H9 (cell line): ENCODE results near the gene TK1. TPM values are rescaled to one million over a fixed set of nuclear protein-coding genes. Genes with fewer than 3 reads are reported as not detected.

Experiments used
- DNase-seq: peaks from one replicate; pipeline ENCODE4 v3.0.0-alpha.2; 2017
- H2AFZ ChIP-seq: one replicate; pipeline ENCODE4 v1.6.1; 2013; ENCODE audit warnings: mild to moderate bottlenecking, low read length, control low read depth, moderate library complexity
- H2AK5ac ChIP-seq: 2 replicates; pipeline ENCODE4 v1.6.1; 2013; ENCODE audit warnings: low read length, control low read depth, mixed read lengths; ENCODE audit not compliant: insufficient read length
- H2BK120ac ChIP-seq: one replicate; pipeline ENCODE4 v1.6.1; 2013; ENCODE audit warnings: low read depth, mild to moderate bottlenecking, low read length, control low read depth, inconsistent platforms; ENCODE audit not compliant: poor library complexity, severe bottlenecking
- H2BK12ac ChIP-seq: 2 replicates; pipeline ENCODE4 v1.6.1; 2013; ENCODE audit warnings: low read length, control low read depth, mixed read lengths, low read depth; ENCODE audit not compliant: insufficient read length
- H2BK15ac ChIP-seq: 2 replicates; pipeline ENCODE4 v1.6.1; 2013; ENCODE audit warnings: low read depth, low read length, control low read depth
- H2BK20ac ChIP-seq: one replicate; pipeline ENCODE4 v1.6.1; 2013; ENCODE audit warnings: low read depth, mild to moderate bottlenecking, low read length, control low read depth, inconsistent platforms; ENCODE audit not compliant: poor library complexity, severe bottlenecking
- H2BK5ac ChIP-seq: 2 replicates; pipeline ENCODE4 v1.6.1; 2013; ENCODE audit warnings: low read length, control low read depth, mixed read lengths; ENCODE audit not compliant: insufficient read length
- H3K14ac ChIP-seq: 2 replicates; pipeline ENCODE4 v1.6.1; 2013; ENCODE audit warnings: low read length, control low read depth; ENCODE audit not compliant: insufficient read depth
- H3K18ac ChIP-seq: 2 replicates; pipeline ENCODE4 v1.6.1; 2013; ENCODE audit warnings: low read depth, mild to moderate bottlenecking, mixed read lengths, low read length, control low read depth; ENCODE audit not compliant: insufficient read length
- H3K23ac ChIP-seq: 2 replicates; pipeline ENCODE4 v1.6.1; 2013; ENCODE audit warnings: low read length, control low read depth, mixed read lengths, low read depth; ENCODE audit not compliant: insufficient read length
- H3K23me2 ChIP-seq: 2 replicates; pipeline ENCODE4 v1.6.1; 2013; ENCODE audit warnings: low read depth, mild to moderate bottlenecking, mixed read lengths, low read length, control low read depth; ENCODE audit not compliant: insufficient read length, poor library complexity, severe bottlenecking
- H3K27ac ChIP-seq: 2 replicates; pipeline ENCODE4 v1.5.1; 2013; ENCODE audit warnings: low read length, control low read depth, mixed read lengths, low read depth; ENCODE audit not compliant: insufficient read length
- H3K27me3 ChIP-seq: 2 replicates; pipeline ENCODE4 v1.6.1; 2013; ENCODE audit warnings: low read length, control low read depth, inconsistent platforms; ENCODE audit not compliant: insufficient read depth
- H3K4ac ChIP-seq: 2 replicates; pipeline ENCODE4 v1.6.1; 2013; ENCODE audit warnings: low read depth, mild to moderate bottlenecking, control low read depth, inconsistent platforms, low read length, moderate library complexity
- H3K4me1 ChIP-seq: 2 replicates; pipeline ENCODE4 v1.6.1; 2013; ENCODE audit warnings: low read length, control low read depth, inconsistent platforms; ENCODE audit not compliant: insufficient read depth
- H3K4me2 ChIP-seq: 2 replicates; pipeline ENCODE4 v1.6.1; 2013; ENCODE audit warnings: low read length, control low read depth, mixed read lengths; ENCODE audit not compliant: insufficient read length, insufficient read depth
- H3K56ac ChIP-seq: 2 replicates; pipeline ENCODE4 v1.6.1; 2013; ENCODE audit warnings: low read depth, mild to moderate bottlenecking, mixed read lengths, low read length, control low read depth; ENCODE audit not compliant: insufficient read length
- H3K79me1 ChIP-seq: 2 replicates; pipeline ENCODE4 v1.6.1; 2013; ENCODE audit warnings: low read depth, mild to moderate bottlenecking, moderate library complexity, low read length, control low read depth, inconsistent platforms; ENCODE audit not compliant: insufficient read depth, poor library complexity, severe bottlenecking
- H3K79me2 ChIP-seq: 2 replicates; pipeline ENCODE4 v1.6.1; 2013; ENCODE audit warnings: low read length, control low read depth, inconsistent platforms; ENCODE audit not compliant: insufficient read depth
- H3K9ac ChIP-seq: 2 replicates; pipeline ENCODE4 v1.6.1; 2013; ENCODE audit warnings: low read length, control low read depth, mixed read lengths; ENCODE audit not compliant: insufficient read length; ENCODE audit errors: extremely low read depth
- H3K9me3 ChIP-seq: one replicate; pipeline ENCODE4 v1.6.1; 2013; ENCODE audit warnings: low read depth, low read length, inconsistent platforms; ENCODE audit not compliant: control insufficient read depth
- H3T11ph ChIP-seq: one replicate; pipeline ENCODE4 v1.6.1; 2013; ENCODE audit warnings: mild to moderate bottlenecking, low read length, control low read depth, inconsistent platforms
- H4K20me1 ChIP-seq: one replicate; pipeline ENCODE4 v1.6.1; 2013; ENCODE audit not compliant: control insufficient read depth, insufficient read length, insufficient read depth
- H4K5ac ChIP-seq: 2 replicates; pipeline ENCODE4 v1.6.1; 2013; ENCODE audit warnings: low read depth, mild to moderate bottlenecking, mixed read lengths, low read length, control low read depth; ENCODE audit not compliant: insufficient read length
- H4K8ac ChIP-seq: replicated peaks from 2 replicates; pipeline ENCODE4 v1.6.1; 2013; ENCODE audit warnings: low read length, control low read depth, mixed read lengths, low read depth; ENCODE audit not compliant: insufficient read length
- H4K91ac ChIP-seq: 2 replicates; pipeline ENCODE4 v1.6.1; 2013; ENCODE audit warnings: low read depth, mild to moderate bottlenecking, moderate library complexity, mixed read lengths, low read length, control low read depth; ENCODE audit not compliant: insufficient read length
- H3K27ac Mint-ChIP-seq, 3 experiments: 2 replicates in 2 of 3; 3 replicates in 1 of 3; pipeline ENCODE4 v1.8.0; 2020 to 2021; ENCODE audit warnings: mixed read lengths in 3 of 3, mild to moderate bottlenecking in 1 of 3, moderate library complexity in 1 of 3
- H3K27me3 Mint-ChIP-seq: 2 replicates; pipeline ENCODE4 v1.8.0; 2021; ENCODE audit warnings: low read depth, mild to moderate bottlenecking, moderate library complexity, mixed read lengths
- H3K36me3 Mint-ChIP-seq, 3 experiments: 2 replicates in 2 of 3; 3 replicates in 1 of 3; pipeline ENCODE4 v1.8.0; 2020 to 2021; ENCODE audit warnings: low read depth in 3 of 3, mixed read lengths in 3 of 3; ENCODE audit not compliant: insufficient read depth in 1 of 3
- H3K4me1 Mint-ChIP-seq, 2 experiments: 2 replicates each; pipeline ENCODE4 v1.8.0; 2020; ENCODE audit warnings: mixed read lengths in 2 of 2
- H3K4me3 Mint-ChIP-seq, 2 experiments: 2 replicates in 1 of 2; 3 replicates in 1 of 2; pipeline ENCODE4 v1.8.0; 2020 to 2021; ENCODE audit warnings: mild to moderate bottlenecking in 2 of 2, mixed read lengths in 2 of 2, moderate library complexity in 1 of 2
- H3K9me3 Mint-ChIP-seq, 2 experiments: 2 replicates in 1 of 2; 3 replicates in 1 of 2; pipeline ENCODE4 v1.8.0; 2020; ENCODE audit warnings: mild to moderate bottlenecking in 2 of 2, mixed read lengths in 2 of 2, moderate library complexity in 1 of 2
- WGBS: extraction: QIAGEN DNeasy Blood & Tissue Kit; methylation state at CpG from one replicate; pipeline ENCODE4 v1.1.7; 2013; ENCODE audit warnings: missing lambda C conversion rate, low lambda C conversion rate, mixed read lengths; ENCODE audit not compliant: insufficient read length; ENCODE audit errors: extremely low coverage; 5-methylcytosine and 5-hydroxymethylcytosine counted together
- total RNA-seq: library from RNA; stranded (reverse); gene quantifications from 2 replicates; pipeline ENCODE4 v1.2.1, GENCODE V29; 2021
- TF ChIP-seq, protein P1 (sequence below): fragments of 200-600 bp; sonication (generic); conservative IDR thresholded peaks from 3 replicates; pipeline ENCODE4 v1.8.0; 2021; ENCODE audit warnings: antibody characterized with exemption, mild to moderate bottlenecking

TK1 gene
- total RNA-seq, 1 experiment from 2014 or later: 95.8 TPM

DNA sequence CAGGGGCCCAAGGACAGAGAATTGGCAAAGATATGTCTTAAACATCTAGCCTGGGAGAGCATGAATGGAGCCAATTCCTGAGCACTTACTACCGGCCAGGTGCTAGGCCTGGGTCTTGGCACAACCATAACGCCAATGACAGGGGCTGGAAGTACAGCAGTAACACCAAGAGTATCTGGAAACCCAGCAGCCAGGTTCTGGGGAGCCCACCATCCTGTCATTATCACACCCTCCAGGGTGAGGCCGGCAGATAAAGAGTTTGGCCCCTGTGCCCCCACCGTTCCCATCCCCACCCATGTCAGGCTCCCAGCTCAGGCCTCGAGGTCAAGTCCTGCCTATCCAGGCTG is 56.8 kb downstream of the TK1 start:
- no peak overlapping the region for H3K23ac ChIP-seq
- Mint-ChIP-seq H3K4me3 (no peak overlapping the region), H3K27me3 (peaks cover 21% of the 10 kb centered on the region), H3K9me3 (no peaks in the 10 kb centered on the region; a peak in 2 of 5 replicates), H3K27ac (no peak overlapping the region; a peak in 1 of 7 replicates), H3K36me3 (no peaks in the 10 kb centered on the region; a peak in 1 of 7 replicates), H3K4me1 (peaks cover 28 to 29% of the 10 kb centered on the region in 2 experiments)
- H3K4me1 ChIP-seq: peaks cover 14% of the 10 kb centered on the region; the same call in 1 of the 2 replicates
- DNase-seq: no peak
- H3K23me2 ChIP-seq: peaks cover 19% of the 10 kb centered on the region
- no peak overlapping the region for H3K27ac ChIP-seq
- H2BK20ac ChIP-seq: no peak overlapping the region
- no peak overlapping the region for H4K5ac ChIP-seq
- no peak overlapping the region for H2BK120ac ChIP-seq
- no peaks in the 10 kb centered on the region for H3K79me1 ChIP-seq
- no peak overlapping the region for H2BK15ac ChIP-seq
- H3K4ac ChIP-seq: no peak overlapping the region
- no peak overlapping the region for H4K8ac ChIP-seq
- no peak overlapping the region for H3K9ac ChIP-seq
- H3K18ac ChIP-seq: no peak overlapping the region
- no peak overlapping the region for H3T11ph ChIP-seq
- H4K20me1 ChIP-seq: no peaks in the 10 kb centered on the region
- no CpG with 5 or more reads among the region's 5 CpGs for WGBS
- no peak overlapping the region for H4K91ac ChIP-seq
- H2AFZ ChIP-seq: no peak overlapping the region
- H2AK5ac ChIP-seq: no peak overlapping the region
- H3K79me2 ChIP-seq: no peaks in the 10 kb centered on the region; the same call in 1 of the 2 replicates
- no peak overlapping the region for H2BK5ac ChIP-seq
- no peaks in the 10 kb centered on the region; the same call in 1 of the 2 replicates for H3K27me3 ChIP-seq
- no peak overlapping the region for H3K4me2 ChIP-seq
- no peak overlapping the region for H3K56ac ChIP-seq
- no peaks in the 10 kb centered on the region for H3K9me3 ChIP-seq
- H2BK12ac ChIP-seq: no peak overlapping the region
- no peak overlapping the region for H3K14ac ChIP-seq
- TF ChIP-seq, protein P1, sequence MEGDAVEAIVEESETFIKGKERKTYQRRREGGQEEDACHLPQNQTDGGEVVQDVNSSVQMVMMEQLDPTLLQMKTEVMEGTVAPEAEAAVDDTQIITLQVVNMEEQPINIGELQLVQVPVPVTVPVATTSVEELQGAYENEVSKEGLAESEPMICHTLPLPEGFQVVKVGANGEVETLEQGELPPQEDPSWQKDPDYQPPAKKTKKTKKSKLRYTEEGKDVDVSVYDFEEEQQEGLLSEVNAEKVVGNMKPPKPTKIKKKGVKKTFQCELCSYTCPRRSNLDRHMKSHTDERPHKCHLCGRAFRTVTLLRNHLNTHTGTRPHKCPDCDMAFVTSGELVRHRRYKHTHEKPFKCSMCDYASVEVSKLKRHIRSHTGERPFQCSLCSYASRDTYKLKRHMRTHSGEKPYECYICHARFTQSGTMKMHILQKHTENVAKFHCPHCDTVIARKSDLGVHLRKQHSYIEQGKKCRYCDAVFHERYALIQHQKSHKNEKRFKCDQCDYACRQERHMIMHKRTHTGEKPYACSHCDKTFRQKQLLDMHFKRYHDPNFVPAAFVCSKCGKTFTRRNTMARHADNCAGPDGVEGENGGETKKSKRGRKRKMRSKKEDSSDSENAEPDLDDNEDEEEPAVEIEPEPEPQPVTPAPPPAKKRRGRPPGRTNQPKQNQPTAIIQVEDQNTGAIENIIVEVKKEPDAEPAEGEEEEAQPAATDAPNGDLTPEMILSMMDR: no peak
